Daoy (cell line): ENCODE data around the gene VAV2. TPM values are rescaled to one million over a fixed set of nuclear protein-coding genes. Genes with fewer than 3 reads are reported as not detected.
A peak's percentile ranks its signal among the peaks of the same experiment; 100 is the strongest.

ENCODE experiments used
- DNase-seq: peaks from one replicate; pipeline ENCODE4 v3.0.0-alpha.2; 2015; ENCODE audit warnings: low read depth
- total RNA-seq: library from RNA; depleted of rRNA; stranded (reverse); fragments of >200 nt; shearing (Covaris generic); gene quantifications from 2 replicates; pipeline ENCODE4 v1.2.3, GENCODE V29; 2014; rRNA removed

VAV2 gene, protein sequence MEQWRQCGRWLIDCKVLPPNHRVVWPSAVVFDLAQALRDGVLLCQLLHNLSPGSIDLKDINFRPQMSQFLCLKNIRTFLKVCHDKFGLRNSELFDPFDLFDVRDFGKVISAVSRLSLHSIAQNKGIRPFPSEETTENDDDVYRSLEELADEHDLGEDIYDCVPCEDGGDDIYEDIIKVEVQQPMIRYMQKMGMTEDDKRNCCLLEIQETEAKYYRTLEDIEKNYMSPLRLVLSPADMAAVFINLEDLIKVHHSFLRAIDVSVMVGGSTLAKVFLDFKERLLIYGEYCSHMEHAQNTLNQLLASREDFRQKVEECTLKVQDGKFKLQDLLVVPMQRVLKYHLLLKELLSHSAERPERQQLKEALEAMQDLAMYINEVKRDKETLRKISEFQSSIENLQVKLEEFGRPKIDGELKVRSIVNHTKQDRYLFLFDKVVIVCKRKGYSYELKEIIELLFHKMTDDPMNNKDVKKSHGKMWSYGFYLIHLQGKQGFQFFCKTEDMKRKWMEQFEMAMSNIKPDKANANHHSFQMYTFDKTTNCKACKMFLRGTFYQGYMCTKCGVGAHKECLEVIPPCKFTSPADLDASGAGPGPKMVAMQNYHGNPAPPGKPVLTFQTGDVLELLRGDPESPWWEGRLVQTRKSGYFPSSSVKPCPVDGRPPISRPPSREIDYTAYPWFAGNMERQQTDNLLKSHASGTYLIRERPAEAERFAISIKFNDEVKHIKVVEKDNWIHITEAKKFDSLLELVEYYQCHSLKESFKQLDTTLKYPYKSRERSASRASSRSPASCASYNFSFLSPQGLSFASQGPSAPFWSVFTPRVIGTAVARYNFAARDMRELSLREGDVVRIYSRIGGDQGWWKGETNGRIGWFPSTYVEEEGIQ
- 11.3 and 11.5 TPM in 2 replicates for total RNA-seq

DNA sequence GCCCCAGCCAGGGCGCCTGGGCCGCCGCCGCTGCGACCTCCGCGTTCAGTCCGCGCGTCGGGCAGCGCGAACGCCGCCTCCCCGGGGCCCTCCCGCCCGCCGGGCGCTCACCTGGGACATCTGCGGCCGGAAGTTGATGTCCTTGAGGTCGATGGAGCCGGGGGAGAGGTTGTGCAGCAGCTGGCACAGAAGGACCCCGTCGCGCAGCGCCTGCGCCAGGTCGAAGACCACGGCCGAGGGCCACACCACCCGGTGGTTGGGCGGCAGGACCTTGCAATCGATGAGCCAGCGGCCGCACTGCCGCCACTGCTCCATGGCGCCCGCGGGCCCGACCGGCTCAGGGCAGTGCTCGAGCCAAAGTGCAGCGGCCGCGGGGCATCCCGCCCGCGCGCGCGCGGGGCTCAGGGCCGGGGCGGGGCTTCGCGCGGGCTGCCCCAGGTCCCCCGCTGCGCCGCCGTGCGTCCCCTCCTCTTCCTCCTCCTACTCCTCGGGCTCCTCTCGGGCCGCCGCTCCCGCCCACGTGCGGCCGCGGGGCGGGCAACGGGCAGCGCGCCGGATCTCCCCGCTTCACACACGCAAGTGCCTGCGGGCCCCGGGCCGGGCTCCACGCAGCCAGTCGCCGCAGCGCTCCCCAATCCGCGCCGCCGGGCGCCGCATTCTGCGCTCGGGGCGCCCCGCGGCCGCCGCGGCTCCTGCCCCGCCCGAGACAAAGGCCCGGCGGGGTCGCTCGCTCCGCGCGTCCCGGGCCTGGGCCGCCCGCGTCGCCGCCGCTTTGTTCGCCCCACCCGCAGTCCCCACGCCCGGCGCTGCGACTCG lies at the start of gene VAV2:
TSS of gene VAV2 (minus strand) at position 361 of the 816 bp plus-strand sequence. CDS start at position 315, 46 bp downstream.
- peak; percentile 86 for DNase-seq

DNA sequence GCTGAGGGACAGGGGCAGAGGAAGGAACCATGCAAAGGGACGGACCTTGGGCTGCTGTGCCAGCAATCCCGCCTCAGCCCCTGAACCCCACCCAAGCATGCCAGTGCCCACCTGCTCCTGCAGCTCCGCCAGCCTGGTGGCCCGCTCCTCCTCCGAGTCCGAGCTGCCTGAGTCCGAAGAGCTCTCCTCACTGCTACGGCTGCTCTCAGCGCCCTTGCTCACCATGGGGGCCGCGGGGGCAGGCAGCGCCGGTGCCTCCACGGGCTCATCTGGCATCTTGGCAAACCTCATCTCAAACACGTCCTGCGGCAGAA lies 49.5 kb upstream of the VAV2 start:
- DNase-seq = no peak

DNA sequence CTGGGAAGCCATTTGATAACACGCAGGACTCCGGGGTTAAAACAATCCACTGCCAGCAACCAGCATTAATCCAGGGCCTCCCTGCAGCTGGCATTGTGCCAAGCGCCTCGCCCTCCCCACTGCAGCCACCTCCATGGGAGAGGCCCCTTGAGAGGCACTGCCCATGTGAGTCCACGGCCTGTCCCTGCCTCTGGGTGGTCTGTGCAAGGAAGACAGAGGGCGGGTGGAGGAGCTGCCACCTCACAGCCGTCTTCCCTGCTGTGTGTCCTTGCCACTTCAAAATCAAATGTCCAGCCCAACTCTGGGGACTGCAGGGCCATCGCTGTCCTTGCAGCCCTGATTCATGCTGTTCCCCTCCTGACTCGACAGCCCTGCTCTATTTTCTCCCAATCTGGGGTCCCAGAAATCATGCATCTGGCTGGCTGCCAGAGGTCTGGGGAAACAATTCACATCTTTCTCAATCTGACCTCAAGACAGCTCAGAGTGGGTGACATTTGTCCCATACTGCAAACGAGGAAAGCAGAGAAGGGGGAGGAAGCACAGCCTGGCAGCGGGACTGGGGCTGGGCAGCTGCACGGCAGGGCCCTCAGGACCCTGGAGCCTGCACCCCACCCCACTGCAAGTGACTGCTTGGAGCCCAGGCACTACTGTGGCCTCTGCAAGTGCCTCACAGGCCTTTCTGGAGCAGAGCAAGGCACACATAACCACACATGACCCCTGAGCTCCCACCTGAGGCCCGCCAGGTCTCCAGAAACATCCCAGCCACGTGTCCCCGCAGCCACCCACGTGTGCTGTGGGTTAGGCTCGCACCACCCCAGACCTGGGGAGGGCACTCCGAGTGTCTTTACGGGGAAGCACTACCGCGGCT lies 48.9 kb upstream of the VAV2 start:
- DNase-seq = no peak

DNA sequence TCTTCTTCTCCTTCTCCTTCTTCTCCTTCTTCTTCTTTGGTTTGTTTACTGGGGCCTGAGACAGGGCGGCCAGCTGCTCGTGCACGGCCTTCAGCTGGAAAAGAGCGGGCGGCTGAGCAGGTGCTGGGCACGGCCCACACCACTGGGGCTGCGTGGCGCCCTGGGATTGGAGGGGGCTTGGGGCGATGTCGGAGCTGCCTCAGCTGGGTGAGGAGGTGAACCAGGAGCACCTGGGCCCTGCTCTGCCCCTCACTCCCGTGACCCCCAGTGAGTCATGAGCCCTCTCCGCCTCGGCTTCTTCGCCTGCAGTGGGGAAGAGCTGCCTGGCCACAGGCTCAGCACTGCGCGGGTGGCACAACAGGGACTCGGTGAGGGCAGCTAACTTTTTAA lies 48.0 kb upstream of the VAV2 start:
- DNase-seq = peak; percentile 4

DNA sequence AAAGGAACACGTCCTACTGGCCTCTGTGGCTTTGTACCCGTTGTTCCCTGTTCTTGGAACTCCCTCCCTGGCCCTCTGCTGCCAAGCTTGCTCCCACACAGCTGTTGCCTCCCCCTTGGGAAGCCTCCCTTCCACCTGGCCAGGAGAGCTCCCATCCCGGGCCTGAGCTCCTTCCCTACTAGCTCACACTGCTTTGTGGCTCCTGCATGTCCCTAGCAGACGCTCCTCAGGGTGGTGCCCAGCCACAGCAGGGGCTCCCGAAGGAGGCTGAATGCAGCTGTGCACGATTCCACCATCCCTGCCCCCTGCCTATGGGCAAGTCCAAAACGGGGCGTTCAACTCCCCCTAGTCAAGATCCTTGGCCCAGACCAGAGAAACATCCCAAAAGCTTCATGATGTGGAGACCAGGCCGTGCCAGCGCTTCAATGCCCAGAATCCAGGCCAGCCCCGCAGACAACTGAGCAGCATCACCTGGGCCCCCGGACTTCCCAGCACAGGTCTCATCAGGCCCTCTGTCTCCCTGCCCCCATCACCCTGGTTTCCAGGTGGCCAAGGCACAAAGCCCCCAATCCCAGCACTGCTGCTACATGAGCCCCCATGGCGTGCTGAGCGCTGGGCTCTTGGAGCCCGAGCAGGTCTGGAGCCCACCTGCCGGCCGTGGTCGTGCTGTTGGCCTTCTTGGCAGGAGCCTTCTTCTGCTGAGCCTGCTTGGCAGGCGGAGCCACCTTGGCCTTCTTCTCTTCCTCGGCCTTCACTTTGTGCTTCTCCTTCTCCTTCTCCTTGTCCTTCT lies 47.5 kb upstream of the VAV2 start:
- peak; percentile 2 for DNase-seq

DNA sequence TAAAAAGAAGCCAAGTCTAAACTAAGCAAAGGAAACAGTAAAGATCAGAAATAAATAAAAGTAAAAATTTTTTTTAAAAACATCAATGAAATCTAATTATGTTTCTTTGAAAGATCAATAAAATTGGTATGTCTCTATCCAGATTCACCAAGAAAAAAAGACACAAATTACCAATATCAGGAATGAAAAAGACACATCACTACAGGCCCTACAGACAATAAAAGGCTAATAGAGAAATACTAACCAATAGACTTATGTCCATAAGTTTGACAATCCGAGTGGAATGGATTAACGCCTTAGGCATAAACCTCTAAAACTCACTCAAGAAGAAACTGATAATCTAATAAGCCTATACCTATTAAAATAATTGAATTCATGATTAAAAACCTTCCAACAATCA lies 45.5 kb upstream of the VAV2 start:
- no peak for DNase-seq

DNA sequence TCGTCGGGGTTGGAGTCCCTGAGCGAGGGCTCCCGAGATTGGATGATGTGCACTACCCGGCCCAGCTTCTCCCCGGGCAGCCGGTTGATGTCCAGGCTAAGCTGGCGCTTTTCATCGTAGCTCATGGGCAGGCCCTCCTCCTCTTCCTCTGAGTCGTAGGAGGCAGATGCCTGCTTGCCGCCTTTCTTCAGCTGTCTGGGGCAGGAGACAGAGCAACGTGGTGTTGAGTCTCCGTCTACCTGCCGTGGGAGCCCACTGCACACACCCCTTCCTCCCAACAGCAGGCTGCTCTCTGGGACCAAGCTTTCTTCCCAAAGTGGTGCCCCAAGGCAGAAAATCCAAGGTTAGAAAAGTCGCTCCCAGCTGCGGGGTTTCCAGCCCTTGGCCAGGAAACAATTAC lies 44.0 kb upstream of the VAV2 start:
- DNase-seq = peak; percentile 1

DNA sequence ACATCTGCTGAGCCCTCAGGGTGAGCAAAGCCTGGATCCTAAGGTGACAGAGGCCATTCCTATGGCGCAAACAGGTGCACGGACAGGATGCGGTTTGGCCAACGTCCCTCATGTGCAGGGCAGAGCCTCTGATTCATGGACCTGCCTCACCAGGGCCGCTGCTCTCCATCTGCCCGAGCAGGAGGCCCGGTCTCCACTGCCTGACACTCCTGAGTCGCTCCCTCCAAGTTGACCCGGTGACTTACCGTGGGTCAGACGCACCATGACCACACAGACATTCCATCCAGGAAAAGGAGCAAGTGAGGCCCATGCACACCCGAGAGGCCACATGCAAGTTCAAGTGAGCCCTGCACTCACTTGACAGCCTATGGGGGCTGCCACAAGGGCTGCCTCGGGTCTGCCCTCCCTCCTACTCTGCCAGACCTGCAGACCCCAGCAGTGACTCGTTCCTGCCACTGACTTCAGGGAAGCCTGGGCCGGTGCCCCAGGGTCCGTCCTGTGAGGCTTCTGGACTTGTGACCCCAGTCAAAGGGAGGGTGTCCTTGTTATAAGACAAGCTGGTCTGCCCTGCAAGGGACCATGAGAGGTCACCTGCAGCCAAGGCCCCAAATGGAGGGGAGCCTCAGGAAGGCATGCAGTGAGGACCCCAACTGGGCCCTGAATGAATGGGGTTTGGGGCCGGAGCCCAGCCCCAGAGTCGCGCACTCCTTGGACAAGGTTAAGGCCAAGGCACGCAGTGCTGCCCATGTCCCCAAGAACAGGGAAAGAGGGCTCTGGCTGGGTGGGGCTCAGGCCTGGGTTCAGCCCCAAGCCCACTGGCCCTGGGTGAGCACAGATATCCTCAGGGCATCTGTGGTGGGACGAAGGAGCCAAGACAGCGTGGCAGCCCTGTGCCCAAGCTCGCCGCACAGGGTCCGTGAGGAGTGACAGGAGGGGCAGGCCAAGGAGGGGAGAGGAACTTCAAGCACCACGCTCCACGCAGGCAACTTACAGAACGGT lies 43.2 kb upstream of the VAV2 start:
- peak; percentile 2 for DNase-seq

DNA sequence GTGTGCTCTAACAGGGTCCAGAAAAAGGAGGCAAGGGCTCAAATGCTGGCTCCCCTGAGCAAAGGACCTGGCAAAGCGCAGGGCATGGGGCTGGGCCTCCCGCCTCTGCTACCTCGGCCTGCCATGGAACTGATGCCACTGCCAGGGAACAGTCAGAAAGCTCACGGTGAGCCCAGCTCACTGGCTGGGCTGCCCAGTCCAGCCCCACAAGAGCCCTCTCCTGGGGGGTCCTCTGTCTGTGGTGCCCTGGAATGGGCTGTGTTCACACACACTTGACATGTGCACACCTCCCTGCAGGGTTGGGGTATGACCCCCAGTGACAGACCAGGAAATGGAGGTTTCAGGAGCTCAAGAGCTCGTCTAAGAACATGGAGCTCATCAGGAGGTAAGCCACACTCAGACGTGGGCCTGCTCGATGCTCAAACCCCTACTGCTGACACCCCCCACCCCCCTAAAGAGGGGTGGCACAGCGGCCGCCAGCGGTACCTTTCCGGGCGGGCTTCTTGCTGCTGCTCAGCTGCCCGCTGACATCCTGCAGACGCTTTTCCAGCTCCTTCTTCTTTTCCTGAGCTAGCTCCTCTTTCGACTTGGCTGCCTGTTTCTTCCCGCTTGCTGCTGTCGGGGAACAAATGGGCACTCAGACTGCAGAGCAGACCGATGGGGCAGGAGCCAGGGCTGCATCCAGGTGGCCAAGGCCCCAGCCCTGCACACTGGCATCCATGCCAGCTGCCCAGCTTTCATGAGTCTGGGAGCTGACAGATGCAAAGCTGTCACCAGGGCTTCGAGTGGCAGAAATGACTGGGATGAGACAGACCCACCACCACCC lies 42.3 kb upstream of the VAV2 start:
- DNase-seq = peak; percentile 1

DNA sequence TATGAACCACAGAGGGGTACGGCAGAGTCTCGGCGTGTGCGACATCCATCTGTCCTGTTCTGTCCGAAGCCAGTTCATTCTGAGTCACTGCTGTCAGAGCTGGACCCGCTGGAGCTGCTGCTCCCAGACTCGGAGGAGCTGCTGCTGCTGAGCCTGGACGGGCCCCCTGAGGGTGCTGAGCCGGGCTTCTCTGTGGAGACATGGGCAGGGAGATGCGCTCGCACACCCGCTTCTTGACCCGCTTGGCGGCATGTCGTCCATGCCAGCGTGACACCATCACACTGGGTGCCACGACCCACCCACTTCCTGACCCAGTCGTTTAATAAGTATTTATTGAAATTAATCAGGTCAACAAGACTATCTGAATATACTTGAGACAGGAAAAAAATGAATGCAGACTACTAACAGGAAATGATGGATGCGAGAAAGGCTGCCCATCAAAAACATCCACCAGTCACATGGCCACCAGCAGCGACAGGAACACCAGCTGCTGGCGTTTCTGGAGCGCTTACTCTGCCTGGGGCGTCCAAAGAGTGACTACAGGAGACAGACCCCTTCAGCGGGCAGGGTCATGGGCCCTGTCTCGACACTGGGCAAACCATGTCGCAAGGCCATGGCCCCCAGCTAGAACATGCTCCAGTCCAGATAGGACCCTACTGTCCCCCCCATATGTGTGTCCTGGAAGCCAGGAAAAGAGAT lies 41.5 kb upstream of the VAV2 start:
- DNase-seq = peak; percentile 1

DNA sequence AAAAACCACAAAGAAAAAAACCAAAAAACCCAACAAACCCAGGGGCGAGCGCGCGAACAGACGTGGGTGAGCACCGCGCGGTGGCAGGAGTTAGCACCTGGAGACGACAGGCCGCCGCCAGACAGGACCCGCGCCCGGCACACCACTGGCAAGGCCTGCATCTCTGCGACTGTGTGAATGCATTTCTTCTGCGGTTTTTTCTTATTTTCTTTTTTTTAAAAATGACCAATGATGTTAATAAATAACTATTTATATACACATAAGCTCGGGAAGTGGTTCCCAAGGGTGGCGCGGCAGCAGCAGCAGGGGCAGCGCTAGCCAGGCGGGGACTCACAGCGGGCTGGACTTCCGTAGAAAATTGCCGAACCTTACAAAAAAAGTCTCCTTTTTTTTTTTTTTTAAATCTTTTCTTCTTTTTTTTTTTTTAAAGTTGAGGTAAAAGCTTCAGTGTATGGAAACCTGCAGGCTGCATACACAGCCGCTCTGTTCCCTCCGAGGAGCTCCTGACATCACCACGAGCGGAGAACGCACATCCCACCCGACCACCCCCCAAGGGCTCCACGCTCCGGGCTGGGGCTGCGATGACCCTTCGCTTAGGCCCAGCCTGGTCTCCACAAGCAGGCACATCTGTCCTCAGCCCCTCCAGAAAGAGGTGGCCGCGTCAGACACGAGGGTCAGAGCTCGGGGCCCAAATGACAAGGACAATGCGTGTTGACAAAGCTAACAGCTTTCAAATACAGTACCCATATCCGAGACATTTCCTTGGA lies 40.5 kb upstream of the VAV2 start:
- DNase-seq = peak; percentile 2

DNA sequence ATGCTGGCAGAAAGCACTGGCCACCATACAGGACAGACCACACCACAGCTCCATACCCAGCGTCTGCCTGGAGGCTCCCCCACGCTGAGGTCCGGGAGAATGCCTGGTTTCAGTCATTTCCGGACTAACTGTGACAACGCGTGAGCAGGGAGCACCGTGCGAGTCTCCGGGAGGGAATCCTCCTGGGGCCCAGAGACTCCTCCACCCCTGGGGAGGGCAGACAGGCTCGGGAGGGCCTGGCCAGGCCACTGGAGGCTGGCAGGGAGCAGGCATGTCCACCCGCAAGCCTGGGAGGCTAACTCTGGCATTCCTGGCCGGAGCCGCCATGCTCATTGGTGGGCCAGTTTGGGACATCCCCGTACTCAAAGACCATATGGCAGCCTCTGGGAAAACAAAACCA lies 39.7 kb upstream of the VAV2 start:
- peak; percentile 4 for DNase-seq

DNA sequence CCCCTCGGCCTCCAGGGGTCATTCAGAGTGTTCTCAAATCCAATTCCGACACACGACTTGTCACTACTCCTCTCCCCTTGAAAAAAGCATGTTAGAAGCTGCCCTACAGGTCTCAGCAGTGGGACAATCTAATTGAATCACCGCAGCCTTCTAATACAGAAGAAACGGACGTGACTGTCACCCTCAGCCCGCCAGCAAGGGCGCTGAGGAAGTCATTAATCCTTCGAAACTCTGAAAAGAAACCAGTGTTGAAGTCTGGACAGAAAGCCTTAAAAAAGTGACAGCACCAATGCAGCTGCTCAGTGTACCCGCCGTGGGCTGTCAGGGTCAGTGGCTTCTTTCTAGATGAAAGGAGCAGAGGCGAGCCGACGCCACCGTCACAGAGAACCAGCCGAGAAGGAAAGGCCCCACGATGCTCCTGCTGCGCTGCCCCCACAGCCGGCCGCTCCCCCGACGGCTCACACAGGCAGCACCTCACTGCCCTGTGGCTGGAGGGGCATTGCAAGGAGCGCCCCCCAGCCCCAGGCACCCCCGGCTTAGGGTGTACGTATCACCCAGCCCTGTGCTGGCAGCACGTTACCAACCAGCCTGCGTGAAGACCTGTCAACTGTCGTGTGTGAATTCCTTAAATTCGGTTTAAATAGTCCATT lies 38.8 kb upstream of the VAV2 start:
- peak; percentile 3 for DNase-seq

DNA sequence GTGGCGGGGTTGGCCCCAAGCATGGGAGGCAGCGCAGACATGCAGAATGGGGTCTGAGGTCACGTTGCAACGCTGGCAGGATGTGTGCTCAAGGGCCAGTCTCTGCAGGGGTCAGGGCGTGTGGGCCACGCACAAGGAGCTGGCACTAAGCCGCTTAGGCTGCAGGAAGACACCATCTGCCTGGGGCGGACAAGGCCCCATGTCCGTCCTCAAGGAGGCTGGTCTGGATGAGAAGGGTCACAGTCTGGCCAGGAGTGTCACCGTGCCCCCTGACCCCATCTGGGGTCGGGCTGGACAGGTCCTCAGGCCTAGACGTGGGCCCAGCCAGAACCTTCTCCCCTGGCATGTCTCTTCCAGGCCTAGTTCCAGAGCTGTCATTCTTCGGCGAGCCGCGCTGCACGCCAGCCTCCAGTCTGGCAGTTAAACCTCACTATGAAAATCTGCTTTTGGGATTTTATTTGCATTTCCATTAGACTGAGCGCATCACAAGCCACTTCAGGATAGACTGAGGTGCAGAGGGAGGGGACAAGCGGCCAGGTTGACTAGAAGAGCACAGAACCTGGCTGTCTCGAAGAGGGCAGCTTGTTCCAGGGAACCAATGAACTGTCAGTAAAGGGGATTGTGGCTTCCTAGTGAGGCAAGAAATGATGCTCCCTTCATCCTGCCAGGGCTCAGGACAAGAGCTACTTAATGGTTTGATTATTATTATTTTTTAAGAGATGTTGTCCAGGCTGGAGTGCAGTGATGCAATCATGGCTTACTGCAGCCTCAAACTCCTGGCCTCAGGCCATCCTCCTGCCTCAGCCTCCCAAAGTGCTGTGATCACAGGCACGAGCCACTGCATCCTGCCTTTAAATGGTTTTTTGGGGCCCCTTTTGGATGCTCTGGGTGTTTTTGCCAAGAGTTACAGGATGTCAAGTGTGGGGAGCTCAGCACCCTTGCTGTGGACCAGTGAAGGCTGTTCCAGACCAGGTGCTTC lies 37.4 kb upstream of the VAV2 start:
- DNase-seq = peak; percentile 4
